Ectodermal cell (in vitro differentiated cells): ENCODE results near the gene TBC1D10A.

Source experiments
- H3K27ac ChIP-seq: 2 replicates; pipeline ENCODE4 v1.7.0; 2013; ENCODE audit warnings: mild to moderate bottlenecking, low read depth, low read length; ENCODE audit not compliant: insufficient read depth, poor library complexity, severe bottlenecking
- H3K27me3 ChIP-seq: 2 replicates; pipeline ENCODE4 v1.7.0; 2013; ENCODE audit warnings: mild to moderate bottlenecking, low read length; ENCODE audit not compliant: insufficient read depth, control insufficient read depth, poor library complexity, severe bottlenecking
- H3K36me3 ChIP-seq: one replicate; pipeline ENCODE4 v1.7.0; 2013; ENCODE audit warnings: low read length; ENCODE audit not compliant: control insufficient read depth, insufficient read depth
- H3K4me1 ChIP-seq: one replicate; pipeline ENCODE4 v1.7.0; 2013; ENCODE audit warnings: low read length; ENCODE audit not compliant: control insufficient read depth, insufficient read depth
- H3K4me3 ChIP-seq: 2 replicates; pipeline ENCODE4 v1.7.0; 2013; ENCODE audit warnings: low read depth, low read length, control low read depth; ENCODE audit not compliant: insufficient read depth
- H3K9me3 ChIP-seq: 2 replicates; pipeline ENCODE4 v1.7.0; 2013; ENCODE audit warnings: mild to moderate bottlenecking, low read length, moderate library complexity; ENCODE audit not compliant: control insufficient read depth
- WGBS, 2 experiments: methylation state at CpG; one replicate each; pipeline ENCODE4 v1.1.7; 2013; ENCODE audit warnings: missing lambda C conversion rate in 2 of 2; 5-methylcytosine and 5-hydroxymethylcytosine counted together

TBC1D10A gene

GRCh38 chr22:30309951-30310741, 16.6 kb downstream of the TBC1D10A start:
- 94 to 97% methylated on average over 7 of the region's 7 CpGs for WGBS, 2 experiments

DNA sequence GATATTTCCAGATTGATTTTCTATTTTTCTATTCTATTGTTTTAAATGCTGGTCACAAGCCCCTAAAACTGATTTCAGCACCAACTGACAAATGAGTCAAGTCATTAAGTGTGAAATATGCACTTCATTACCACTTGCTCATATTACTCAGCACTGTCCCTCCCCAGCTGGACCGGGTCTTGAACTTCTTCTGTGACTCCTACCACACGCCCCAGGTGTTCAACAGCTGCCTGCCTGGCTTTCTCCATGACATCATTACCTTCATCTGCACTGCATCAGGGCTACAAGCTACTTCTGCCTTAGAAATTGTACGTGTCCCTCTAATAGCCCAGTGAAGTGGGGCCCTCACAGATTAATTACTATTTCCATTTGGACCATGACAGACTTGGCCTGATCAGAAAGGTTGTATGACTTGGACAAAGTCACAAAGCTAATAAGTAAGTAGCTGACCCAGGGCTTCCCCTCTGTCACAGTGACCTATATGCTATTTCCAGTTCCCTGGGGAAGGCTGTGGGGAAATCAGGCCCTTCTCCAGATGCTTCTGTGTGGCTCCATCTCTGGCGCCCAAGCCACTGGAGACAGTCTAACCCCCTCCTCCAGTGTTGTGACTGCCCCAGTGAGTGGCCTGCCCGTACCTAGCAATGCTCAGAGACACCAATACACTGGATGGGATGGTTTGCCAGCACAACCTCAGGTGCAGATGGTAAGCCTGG, 18.1 kb downstream of the TBC1D10A start:
- no peak overlapping the region for H3K4me3 ChIP-seq
- no peaks in the 10 kb centered on the region for H3K9me3 ChIP-seq
- peaks cover 6% of the 10 kb centered on the region for H3K4me1 ChIP-seq
- no peaks in the 10 kb centered on the region for H3K27me3 ChIP-seq
- no peaks in the 10 kb centered on the region for H3K36me3 ChIP-seq
- 89 to 91% methylated on average over 5 of the region's 5 CpGs for WGBS, 2 experiments
- no peak overlapping the region for H3K27ac ChIP-seq

More at GRCh38 chr22:30309951-30310741, 16.6 kb downstream of the TBC1D10A start:
- H3K4me3 ChIP-seq = no peak overlapping the region
- H3K27me3 ChIP-seq = no peaks in the 10 kb centered on the region
- H3K4me1 ChIP-seq = peaks cover 6% of the 10 kb centered on the region
- H3K9me3 ChIP-seq = no peaks in the 10 kb centered on the region
- H3K36me3 ChIP-seq = no peaks in the 10 kb centered on the region
- H3K27ac ChIP-seq = no peak overlapping the region

DNA sequence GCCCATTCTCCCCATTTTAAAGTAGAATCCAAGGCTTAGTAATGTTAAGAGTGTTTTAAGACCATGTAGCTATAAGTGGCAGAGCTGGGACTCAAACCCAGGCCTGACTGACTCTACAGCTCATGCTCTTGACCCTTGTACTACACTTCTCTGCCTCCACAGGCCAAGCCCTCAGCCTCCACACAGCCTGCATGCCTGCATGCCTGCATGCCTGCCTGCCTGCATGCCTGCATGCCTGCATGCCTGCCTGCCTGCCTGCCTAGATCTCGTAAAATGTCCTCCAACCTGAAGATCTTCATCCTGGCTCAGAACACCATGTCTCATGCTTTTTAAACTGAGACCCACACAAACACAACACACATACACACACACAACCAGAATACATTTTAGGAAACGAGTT, 18.6 kb downstream of the TBC1D10A start:
- Histone ChIP-seq H3K4me1 (peaks cover 6% of the 10 kb centered on the region), H3K27ac (no peak overlapping the region), H3K36me3 (no peaks in the 10 kb centered on the region), H3K4me3 (no peak overlapping the region), H3K27me3 (no peaks in the 10 kb centered on the region), H3K9me3 (no peaks in the 10 kb centered on the region)
- WGBS, 2 experiments = 88 to 92% methylated on average over 2 of the region's 2 CpGs

DNA sequence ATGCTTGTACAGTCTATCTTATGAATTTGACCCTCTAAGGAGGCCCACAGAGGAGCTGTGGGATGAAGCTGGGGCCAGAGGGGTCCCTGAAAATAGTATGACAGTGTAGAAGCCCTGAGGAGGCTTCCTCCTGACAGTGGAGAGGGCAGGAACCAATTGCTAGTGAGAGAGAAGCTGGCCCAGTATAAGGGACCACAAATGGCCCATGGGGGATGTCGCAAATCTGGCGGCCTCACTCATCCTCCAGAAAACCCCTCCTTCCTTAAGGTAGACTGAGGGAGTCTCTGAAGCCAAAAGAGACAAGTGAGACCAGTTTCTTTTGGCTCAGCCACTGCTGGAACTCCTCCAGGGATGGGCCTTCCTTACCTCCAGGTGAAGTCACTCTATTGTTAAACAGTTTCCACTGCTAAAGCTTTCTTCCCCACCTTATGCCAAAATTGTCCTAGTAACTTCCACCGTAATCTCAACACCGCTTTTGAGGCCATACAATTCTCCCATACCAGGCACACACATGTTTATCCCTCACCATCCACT, 19.6 kb downstream of the TBC1D10A start:
- no peak overlapping the region for H3K4me3 ChIP-seq
- H3K36me3 ChIP-seq = no peaks in the 10 kb centered on the region
- no peaks in the 10 kb centered on the region for H3K27me3 ChIP-seq
- no peaks in the 10 kb centered on the region for H3K9me3 ChIP-seq
- H3K4me1 ChIP-seq = peaks cover 6% of the 10 kb centered on the region
- 90 to 97% methylated on average over 4 of the region's 4 CpGs for WGBS, 2 experiments
- H3K27ac ChIP-seq = no peak overlapping the region

DNA sequence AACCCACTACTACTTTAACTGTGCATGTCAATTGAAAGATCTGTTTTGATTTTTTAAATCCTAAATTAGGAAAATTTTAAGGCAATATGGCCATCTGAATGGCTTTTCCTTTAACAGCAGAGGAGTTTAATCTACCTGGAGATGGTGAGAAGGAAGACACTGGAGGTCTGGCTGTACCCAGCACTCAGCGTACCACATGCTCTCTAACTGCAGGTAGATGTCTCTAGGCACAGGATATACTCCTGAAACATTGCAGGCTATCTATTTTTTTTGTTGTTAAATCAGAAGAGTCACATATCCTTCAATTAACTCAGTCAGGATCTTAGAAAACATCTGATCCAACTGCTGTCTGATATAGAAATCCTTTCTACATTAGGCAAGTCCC, 20.1 kb downstream of the TBC1D10A start:
- no peak overlapping the region for H3K27ac ChIP-seq
- H3K27me3 ChIP-seq = no peaks in the 10 kb centered on the region
- H3K9me3 ChIP-seq = no peaks in the 10 kb centered on the region
- H3K4me3 ChIP-seq = no peak overlapping the region
- H3K36me3 ChIP-seq = no peaks in the 10 kb centered on the region
- H3K4me1 ChIP-seq = peaks cover 6% of the 10 kb centered on the region
- WGBS, 2 experiments = 92 to 100% methylated on average over 1 of the region's 1 CpG

GRCh38 chr22:30305906-30306626, 20.7 kb downstream of the TBC1D10A start:
- H3K27ac ChIP-seq = no peak overlapping the region

DNA sequence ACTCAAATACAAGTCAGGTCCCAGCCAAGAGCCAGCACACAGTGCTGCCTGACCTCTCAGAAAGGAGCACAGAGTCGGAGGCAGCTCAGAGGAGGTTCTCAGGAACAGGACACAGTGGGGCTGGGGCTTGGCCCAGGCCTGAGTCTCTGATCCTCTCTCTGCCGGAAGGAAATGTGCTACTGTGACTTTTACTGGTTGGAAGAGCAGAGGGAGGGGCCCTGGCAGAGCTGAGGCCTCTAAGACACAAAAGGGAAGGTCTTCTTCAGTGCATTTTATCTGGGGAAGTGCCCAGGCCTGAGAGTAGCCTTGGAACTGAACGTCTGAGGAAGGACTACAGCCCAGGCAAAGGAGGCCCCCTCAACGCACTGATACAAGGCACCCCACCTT, 21.2 kb downstream of the TBC1D10A start:
- 65 to 69% methylated on average over 4 of the region's 4 CpGs for WGBS, 2 experiments
- Histone ChIP-seq H3K4me3 (no peak overlapping the region), H3K9me3 (no peaks in the 10 kb centered on the region), H3K36me3 (no peaks in the 10 kb centered on the region), H3K27me3 (no peaks in the 10 kb centered on the region), H3K4me1 (peaks cover under 1% of the 10 kb centered on the region), H3K27ac (no peak overlapping the region)

More at GRCh38 chr22:30305906-30306626, 20.7 kb downstream of the TBC1D10A start:
- H3K4me1 ChIP-seq = peaks cover 6% of the 10 kb centered on the region
- H3K27me3 ChIP-seq = no peaks in the 10 kb centered on the region
- no peak overlapping the region for H3K4me3 ChIP-seq
- no peaks in the 10 kb centered on the region for H3K9me3 ChIP-seq
- 86 to 88% methylated on average over 3 of the region's 3 CpGs for WGBS, 2 experiments
- no peaks in the 10 kb centered on the region for H3K36me3 ChIP-seq

- Histone ChIP-seq H3K9me3 (no peaks in the 10 kb centered on the region), H3K36me3 (no peaks in the 10 kb centered on the region), H3K27me3 (no peaks in the 10 kb centered on the region), H3K4me3 (no peak overlapping the region), H3K27ac (no peak overlapping the region), H3K4me1 (no peaks in the 10 kb centered on the region)
- 90% methylated on average over 7 of the region's 7 CpGs for WGBS, 2 experiments
Observed at GRCh38 chr22:30304495-30305244, 22.1 kb downstream of the TBC1D10A start.

DNA sequence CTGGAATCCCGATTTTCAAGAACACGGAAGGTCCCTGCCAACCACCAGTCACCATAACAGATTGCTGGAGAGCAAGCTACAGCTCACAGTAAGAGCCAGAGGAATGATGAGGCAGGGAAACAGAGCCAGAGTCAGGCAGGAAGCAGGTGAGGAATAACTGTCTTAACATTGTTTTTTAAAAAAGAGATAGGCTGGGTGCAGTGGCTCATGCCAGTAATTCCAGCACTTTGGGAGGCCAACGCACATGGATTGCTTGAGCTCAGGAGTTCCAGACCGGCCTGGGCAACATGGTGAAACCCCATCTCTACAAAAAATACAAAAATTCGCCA, 24.0 kb downstream of the TBC1D10A start:
- Histone ChIP-seq H3K27ac (no peak overlapping the region), H3K36me3 (no peaks in the 10 kb centered on the region), H3K4me1 (no peaks in the 10 kb centered on the region), H3K9me3 (no peaks in the 10 kb centered on the region), H3K27me3 (no peaks in the 10 kb centered on the region), H3K4me3 (no peak overlapping the region)
- 93 to 95% methylated on average over 5 of the region's 5 CpGs for WGBS, 2 experiments
